Activated CD4-positive, alpha-beta T cell treated with anti-CD3 and anti-CD28 coated beads for 1 hour (primary cell): ENCODE measurements around the gene FSIP2.
"Not testable (repeated sequence)": the region's sequence is repeated elsewhere in the genome, so short reads cannot be mapped to it uniquely, and the experiment has no call there.

Source experiments
- DNase-seq: peaks from one replicate; pipeline ENCODE4 v3.0.0-alpha.2; 2020

FSIP2 gene

DNA sequence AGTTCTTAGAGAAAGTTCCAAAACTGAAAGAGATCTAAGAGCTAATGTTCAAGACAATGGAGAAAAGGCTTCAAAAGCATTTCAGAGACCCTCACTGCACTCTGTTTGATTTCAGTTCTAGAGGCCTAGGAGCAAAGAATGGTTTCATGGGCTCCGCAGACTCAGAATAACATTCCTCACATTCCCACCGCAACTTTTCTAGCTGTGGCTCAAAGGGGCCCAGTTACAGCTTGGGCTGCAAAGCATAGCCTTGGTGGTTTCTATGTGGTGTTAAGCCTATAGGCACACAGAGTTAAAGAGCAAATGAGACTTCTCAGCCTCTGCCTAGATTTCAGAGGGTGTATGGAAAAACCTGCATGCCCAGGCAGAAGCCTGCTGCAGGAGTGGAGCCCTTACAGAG, 73.0 kb downstream of the FSIP2 start:
- no peak for DNase-seq

GRCh38 chr2:185813707-185814106, 75.1 kb downstream of the FSIP2 start:
- no peak for DNase-seq

GRCh38 chr2:185817991-185818390, 79.4 kb downstream of the FSIP2 start:
- no peak for DNase-seq

- no peak for DNase-seq
These were observed 82.9 kb downstream of the FSIP2 start for GRCh38 chr2:185821467-185821866.

GRCh38 chr2:185823773-185824172, 85.2 kb downstream of the FSIP2 start:
- DNase-seq = no peak

- no peak for DNase-seq
These were observed 87.0 kb downstream of the FSIP2 start for GRCh38 chr2:185825557-185825956.

GRCh38 chr2:185828326-185828725, 89.7 kb downstream of the FSIP2 start:
- DNase-seq = no peak

DNA sequence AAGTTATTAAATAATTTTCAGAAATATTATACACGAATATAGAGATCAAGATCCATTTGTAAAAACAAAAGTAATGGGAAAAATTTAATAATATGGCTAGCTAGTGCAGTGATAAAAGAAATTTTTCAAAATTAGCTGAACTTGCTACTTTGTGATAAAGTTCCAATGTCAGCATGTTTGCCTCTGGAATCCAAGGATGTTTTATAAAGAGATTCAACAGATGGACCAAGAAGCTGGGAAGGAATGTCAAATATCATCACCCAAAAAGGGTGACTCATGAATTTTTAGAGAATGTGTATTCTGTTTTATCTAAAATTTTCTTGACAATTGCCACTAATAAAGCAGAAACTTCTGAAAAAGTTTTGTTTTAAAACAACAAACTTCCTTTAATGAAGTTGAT, 95.3 kb downstream of the FSIP2 start:
- DNase-seq = no peak

DNA sequence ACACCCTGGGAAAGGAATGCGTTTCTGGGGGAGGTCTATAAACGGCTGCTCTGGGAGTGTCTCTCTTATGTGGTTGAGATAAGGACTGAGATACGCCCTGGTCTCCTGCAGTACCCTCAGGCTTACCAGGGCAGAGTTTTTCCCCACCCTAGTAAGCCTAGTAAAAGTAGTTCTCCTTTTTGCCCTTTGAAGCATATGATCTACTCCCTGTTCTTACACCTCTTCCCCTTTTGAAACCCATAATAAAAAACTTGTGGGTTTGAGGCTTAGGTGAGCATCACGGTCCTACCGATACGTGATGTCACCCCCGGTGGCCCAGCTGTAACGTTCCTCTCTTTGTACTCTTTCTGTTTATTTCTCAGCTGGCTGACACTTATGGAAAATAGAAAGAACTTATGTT, 97.4 kb downstream of the FSIP2 start:
- no peak for DNase-seq

DNA sequence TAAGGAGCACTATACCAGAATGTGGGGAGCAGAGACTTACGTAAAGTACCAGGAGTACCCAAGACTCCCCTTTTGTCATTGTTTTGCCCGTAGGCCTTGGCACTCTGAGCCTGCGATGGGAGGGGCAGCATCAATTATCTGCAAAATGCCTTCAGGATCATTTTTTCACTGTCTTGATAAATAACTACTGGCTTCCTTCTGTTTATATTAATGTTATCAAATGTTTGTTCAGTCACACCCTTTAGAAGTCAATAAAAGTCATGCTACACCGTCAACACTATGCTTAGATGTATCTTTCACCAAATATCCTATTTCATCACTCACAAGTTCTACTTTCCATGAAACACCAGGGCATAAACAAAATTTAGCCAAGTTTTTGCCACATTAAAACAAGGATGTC, 116.3 kb downstream of the FSIP2 start:
- no peak for DNase-seq

- DNase-seq = no peak
These were observed 119.1 kb downstream of the FSIP2 start for GRCh38 chr2:185857691-185858090.

GRCh38 chr2:185859506-185859905, 120.9 kb downstream of the FSIP2 start:
- DNase-seq = no peak

- DNase-seq = no peak
These were observed 121.7 kb downstream of the FSIP2 start for GRCh38 chr2:185860321-185860720.

DNA sequence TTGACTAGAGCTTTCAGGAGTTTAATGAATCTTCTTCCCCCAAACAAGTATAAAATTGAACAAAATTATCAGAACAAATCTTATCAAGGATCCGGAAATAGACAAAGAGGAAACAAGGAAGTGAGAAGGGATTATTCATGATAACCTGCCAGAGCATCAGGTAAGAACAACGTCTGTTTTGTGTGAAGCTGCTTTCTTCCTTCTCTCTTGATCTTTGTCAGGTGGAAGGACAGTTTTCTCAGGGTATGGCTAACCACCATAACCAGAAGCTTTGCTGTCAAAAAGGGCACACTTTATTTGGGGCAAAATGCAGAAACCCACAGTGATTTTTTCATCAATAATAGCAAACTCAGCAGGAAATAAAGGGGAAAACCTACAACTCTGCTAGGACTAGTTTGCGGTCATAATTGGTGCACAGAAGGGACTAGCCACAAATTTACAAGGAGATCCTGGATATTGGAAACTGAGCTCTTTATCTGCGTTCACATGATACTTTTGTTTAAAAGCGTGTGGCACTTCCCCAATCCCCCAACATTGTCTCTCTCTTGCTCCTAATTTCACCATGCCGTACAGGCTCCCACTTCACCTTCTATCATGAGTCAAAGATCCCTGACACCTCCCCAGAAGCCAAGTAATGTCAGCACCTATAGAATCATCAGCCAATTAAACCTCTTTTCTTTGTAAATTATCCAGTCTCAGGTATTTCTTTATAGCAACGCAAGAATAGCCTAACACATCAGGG, 124.2 kb downstream of the FSIP2 start:
- no peak for DNase-seq

DNA sequence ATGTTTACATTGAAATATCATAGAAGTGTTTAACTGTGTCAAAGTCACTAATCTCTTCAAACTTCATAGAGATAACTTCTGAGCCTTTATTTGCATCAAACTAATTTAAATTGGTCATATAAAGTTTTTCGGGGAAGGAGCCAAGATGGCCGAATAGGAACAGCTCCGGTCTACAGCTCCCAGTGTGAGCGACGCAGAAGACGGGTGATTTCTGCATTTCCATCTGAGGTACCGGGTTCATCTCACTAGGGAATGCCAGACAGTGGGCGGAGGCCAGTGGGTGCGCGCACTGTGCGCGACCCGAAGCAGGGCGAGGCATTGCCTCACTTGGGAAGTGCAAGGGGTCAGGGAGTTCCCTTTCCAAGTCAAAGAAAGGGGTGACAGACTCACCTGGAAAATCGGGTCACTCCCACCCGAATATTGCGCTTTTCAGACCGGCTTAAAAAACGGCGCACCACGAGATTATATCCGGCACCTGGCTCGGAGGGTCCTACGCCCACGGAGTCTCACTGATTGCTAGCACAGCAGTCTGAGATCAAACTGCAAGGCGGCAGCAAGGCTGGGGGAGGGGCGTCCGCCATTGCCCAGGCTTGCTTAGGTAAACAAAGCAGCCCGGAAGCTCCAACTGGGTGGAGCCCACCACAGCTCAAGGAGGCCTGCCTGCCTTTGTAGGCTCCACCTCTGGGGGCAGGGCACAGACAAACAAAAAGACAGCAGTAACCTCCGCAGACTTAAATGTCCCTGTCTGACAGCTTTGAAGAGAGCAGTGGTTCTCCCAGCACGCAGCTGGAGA, 126.1 kb downstream of the FSIP2 start:
- DNase-seq = not testable (repeated sequence)

DNA sequence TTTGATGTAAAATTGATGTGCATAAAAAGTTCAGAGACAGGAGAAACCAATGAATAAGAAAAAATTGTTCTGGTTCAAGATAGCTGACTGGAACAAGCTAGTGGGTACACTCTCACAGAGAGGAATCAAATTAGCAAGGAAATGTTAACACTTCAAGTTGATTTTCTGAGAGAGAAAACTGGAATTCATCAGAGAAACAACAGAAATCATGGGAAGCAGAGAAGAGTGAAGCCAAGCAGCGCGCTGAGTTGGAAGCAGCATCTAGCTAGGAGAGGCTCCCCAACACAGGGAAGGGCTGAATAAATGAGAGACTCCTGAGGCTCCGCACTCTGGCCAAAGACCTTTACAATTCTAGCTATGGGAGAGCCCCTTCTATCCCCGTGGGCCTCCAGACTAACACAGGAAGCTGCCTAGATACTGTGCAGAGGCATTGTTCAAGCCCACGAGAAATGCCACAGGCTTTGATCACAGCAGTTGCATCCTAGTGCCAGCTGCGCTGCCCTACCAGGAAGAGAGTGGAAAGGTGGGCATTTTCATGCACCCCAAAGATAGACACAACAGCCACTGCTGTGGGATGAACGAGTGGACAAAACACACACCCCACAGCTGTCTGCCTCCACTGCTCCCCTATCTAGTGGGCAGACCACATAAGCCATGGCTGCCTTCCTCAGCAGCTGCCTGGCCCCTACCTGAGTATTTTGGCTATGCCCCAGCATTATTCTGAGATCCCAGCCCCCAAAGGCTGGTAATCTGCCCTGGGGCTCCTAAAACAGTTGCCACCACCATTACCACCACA, 136.7 kb downstream of the FSIP2 start:
- no peak for DNase-seq

DNA sequence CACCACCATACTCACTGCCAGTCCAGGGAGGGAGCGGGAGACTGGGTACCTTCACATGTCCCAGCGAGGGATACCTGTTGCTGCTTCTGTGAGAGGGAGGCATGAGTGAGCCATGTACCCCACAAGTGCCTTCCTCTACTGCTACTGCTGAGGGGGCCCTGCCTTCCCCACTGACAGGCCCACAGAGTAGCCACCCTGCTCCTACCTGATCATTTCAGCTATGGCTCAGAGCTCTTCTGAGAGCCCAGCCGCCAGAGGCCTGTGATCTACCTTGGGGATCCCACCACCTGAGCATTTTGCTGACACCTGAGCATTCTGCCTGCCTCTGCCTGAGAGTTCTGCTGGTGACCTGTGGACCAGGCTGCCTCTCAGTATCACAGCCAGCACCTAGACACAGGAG, 137.6 kb downstream of the FSIP2 start:
- no peak for DNase-seq

DNA sequence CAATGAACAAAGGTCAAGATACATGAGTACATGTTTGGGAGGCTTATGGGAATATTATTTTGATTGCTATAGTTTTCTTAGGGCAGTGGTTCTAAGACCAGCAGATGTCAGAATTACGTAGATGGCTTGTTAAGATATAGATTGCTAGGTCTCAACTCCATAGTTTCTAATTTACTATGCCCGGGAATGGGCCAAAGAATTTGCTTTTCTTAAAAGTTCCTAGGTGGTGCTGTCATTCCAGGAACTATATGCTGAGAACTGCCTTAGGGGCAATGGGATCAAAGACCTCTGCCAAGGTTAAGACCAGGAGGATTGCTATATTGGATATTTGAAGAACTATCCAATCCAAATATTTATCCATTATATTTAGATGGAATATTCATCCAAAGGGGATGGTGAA, 141.8 kb downstream of the FSIP2 start:
- DNase-seq = no peak
